Activated CD8-positive, alpha-beta memory T cell treated with anti-CD3 and anti-CD28 coated beads for 1 hour (primary cell): ENCODE data around the gene FBXL7.

Experiments
- DNase-seq, 2 donors: peaks; one replicate each; pipeline ENCODE4 v3.0.0-alpha.2; 2020; ENCODE audit warnings: low read depth in 1 of 2; ENCODE audit errors: extremely low read depth in 1 of 2

FBXL7 gene

DNA sequence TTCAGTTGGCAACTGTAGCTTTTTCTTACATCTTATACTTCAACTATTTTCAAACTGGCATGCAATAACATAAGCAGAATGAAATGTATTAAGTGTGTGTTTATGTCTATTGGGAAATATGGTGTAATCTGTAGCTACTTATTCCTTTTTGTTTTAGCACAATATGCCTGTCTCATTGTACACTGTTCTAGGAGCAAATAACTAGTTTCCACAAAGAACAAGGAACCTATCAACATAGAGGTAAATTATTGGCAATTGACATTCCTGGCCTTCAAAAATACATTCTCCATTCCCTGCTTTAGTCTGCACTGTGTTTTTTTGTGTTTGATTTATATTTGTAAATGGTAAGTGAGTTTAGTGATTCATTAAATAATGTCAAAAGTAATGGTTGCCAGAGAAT is 75.7 kb downstream of the FBXL7 start:
- DNase-seq: no peak

DNA sequence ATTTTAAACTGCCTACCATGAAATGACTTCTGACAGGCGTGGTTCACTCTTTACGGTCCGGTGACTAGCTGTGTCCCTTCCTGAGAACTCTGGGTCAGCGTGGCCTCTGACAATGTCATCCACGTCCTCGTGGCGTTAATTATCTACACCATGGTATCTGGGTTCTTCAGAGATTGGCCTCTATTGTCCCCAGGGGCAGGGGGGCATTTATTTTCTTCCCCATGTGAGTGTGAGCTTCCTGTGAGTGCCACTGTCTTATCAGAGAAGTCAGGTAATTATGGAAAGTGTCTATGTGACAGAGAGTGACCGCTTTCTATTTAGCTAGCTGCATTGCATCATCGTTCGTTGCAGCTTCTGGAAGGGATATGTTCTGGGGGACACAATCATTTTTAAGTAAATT is 77.2 kb downstream of the FBXL7 start:
- DNase-seq: no peak

GRCh38 chr5:15577831-15578230 is 77.9 kb downstream of the FBXL7 start:
- DNase-seq: no peak

- DNase-seq: no peak
Observed at GRCh38 chr5:15579193-15579990, 79.4 kb downstream of the FBXL7 start.

DNA sequence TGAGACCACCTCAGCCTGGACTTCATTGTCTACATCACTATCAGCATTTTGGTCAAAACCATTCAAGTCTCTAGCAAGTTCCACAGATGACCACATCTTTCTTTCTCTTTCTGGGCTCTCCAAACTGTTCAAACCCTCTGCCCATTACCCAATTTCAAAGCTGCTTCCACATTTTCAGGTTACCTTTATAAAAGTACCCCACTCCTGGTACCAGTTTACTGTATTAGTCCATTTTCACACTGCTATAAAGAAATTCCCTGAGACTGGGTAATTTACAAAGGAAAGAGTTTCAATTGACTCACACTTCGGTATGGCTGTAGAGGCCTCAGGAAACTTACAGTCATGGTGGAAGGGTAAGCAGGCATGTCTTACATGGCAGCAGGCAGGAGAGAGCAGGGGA is 84.5 kb downstream of the FBXL7 start:
- no peak for DNase-seq

DNA sequence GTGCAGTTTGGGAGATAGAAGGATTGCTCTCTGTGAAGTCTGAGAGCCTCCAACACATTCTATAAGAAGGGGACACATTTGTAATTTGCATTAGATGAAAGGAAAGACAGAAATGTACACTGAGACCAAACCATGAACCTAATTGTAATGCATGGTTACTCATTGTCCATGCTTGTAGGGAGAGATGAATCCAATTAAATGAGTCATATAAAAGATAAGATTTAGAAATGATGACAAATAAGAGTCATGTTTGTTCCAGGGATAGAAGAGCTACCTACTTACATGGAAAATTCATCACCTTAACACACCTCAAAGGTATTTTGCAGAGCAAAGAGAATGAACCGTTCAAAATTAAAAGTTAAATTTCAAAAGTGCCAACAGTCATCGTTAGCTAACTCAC is 85.1 kb downstream of the FBXL7 start:
- no peak for DNase-seq

DNA sequence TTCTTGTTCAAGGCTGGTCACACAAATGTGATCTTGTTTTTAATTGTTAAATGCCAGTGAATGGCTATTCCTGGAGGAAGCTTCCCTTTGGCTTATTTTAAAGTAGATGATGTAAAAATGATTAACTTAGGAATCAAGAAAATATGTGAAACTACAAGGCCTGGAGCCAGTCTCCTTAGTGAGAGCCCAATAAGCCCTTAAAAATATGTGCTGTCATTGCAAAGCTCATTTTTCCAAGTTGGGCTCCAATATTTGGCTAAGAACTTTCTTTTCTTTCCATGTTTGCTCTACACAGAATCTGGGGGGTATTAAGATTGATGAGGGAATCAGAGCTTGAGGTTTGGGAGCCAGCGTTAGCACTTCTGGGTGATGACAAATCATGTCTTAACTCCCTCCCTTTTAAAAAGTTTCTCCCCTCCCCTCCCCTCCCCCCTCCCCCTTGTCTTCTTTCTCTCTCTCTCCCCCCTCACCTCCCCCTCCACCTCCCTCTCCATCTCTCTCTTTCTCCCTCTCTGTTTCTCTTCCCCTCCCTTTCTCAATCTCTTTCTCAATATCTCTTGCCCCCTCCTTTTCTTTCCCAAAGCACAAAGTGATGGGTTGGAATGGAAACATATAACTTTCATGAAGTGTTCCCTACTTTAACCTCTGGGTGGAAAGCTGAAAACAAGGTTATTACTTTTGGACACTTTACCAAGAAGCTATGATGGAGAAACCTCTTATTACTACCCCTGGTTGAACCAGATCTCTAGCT is 86.0 kb downstream of the FBXL7 start:
- no peak for DNase-seq

DNA sequence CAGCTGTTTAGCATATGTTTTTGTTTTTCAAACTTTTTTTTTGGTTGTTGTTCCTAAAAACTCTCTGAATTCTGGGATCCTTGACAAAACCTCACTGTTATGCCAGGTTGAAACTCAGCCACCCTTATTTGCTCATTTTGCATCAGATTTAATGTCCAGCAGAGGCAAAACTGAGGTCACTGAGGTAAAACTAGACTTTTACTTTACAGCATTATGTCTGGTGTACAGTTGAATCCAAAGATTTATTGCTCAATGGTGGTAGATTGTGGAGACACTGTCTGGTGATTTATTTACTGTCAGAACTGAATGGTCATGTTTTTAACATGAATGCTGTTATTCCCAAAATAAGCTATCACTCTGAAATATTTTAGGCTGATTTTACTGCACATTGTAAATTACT is 87.9 kb downstream of the FBXL7 start:
- DNase-seq: no peak

DNA sequence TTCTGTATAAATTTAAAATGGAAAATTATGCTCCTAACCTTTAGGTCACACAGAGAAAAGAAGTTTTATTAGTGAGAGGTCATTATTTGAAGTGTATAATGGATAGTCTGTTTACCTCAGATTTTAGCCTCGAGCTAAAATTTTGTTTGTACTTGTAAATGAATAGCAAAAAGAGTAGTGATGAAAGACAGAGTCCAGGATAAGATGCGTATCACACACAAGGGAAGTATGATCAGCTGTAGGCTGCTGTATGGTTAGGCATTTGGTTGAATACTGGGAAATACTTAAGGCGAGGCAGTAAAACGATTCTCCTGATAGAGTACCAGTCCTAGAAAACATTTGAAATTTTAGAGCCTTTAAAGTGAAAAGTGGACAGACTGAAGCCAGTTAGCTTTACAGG is 92.7 kb downstream of the FBXL7 start:
- DNase-seq: no peak

- DNase-seq: no peak
Observed at GRCh38 chr5:15594977-15595568, 95.1 kb downstream of the FBXL7 start.

DNA sequence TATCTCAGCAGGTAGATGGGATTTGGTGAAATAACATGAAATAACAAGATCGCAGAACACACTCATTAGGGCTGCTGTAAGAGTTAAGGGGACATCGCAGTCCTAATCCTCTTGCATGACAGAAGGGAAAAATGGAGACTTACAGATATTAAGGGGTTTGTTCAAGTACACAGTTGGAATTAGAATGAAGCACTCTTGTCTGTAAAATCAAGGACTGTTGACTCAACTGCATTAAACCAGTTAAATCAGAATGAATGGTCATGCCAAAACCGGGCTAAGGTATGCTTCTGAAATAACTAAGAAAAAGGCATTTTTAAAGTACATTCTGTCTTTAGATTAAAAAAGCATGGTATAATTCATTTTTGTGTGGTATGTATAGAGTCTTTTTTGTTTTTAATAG is 95.9 kb downstream of the FBXL7 start:
- DNase-seq: no peak

GRCh38 chr5:15596936-15597335 is 97.0 kb downstream of the FBXL7 start:
- DNase-seq: no peak

DNA sequence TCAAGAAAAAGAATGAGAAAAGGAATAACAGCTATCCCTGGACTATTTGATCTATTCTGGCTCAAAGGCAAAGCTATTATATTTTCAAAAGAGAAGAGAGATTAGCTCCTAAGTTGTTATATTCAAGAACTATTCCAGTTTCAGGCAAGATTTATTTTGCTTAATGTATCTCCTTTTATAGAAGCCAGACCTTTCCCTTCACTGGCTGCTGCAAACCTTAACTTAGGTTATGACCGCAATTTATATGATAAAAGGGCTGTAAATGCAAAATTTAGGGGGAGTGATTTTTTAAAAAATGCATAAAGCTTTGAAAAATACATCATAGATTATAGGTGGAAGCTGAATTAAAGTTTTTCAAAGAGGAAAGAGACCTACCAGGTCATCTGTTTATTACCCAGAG is 97.8 kb downstream of the FBXL7 start:
- DNase-seq: no peak

DNA sequence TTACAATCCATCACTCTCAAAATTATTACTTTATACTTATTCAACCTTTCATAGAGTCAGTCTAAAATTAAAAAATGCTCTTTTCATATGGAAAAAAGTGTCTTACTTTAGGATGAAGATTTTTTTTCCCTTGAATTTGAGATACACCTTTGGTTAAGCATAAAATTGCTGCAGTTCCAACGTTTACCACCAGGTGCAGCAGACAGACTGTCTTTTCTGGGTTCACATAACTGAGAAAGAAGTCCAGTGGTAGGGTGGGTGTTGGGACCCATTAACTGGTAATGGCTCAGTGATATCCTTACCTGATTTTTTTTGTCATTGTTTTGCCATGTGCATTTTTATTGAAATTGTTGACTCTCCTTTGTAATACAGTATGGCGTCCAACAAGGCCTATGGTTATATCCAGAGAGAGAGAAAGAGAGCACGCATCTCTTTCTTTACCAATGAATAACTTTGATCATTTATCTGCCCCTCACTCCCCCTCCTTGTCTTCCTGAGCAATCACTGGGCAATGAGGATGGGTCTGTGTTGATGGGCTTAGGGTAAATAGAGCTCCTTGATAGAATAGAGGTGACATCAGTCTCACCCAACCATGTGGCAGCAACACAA is 98.4 kb downstream of the FBXL7 start:
- no peak for DNase-seq

DNA sequence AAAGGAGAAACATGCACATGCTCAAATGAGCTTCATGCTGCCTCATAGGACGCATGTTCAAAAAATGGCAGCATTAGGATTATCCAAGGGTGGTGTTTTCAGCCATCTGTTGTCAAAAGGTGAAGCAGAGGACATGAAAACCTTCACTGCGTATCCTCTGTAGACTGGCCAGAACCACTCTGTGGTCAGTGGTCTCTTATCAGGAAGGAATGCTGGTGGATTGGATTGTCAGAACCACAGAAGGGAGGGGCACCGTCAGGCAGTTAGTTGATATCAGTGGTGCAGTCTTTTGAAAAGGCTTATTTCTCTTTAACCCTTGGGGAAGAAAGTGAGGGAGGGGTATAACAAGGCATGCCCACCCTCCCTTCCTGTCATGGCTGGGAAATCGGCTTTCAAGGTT is 100.1 kb downstream of the FBXL7 start:
- no peak for DNase-seq

- no peak for DNase-seq
Observed at GRCh38 chr5:15601274-15601673, 101.3 kb downstream of the FBXL7 start.

DNA sequence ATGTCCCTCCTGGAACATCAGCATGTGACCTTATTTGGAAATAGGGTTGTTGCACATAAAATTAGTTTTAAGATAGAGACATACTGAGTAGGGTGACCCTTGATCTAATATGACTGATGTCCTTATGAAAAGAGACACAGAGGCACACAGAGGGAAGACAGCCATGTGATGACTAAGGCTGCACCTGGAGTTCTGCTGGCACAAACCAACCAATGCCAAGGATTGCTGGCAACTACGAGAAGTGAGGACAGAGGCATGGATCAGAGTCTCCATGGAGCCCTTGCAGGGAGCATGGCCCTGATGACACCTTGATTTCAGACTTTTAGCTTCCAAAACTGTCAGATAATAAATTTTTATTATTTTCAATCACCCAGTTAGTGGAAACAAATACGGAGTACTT is 101.9 kb downstream of the FBXL7 start:
- no peak for DNase-seq

GRCh38 chr5:15604986-15605385 is 105.0 kb downstream of the FBXL7 start:
- no peak for DNase-seq

DNA sequence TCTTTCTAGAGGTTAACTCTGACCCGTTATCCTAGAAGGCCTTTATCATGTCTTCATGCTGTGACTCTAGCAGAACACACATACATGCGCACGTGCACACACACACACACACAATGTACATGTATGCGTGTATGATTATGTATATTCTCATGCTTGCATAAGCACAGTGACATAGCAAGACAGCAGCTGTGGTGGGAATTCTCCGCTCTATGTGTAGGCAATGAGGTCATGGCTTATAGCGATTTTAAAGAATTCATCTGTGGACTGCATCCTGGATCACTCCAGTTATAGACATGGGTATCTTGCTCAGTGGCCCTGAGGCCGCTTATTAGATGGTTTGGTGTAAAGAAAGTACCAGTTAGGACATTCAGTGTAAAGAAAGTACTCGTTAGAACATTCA is 106.2 kb downstream of the FBXL7 start:
- DNase-seq: no peak

GRCh38 chr5:15607076-15607475 is 107.1 kb downstream of the FBXL7 start:
- DNase-seq: no peak

DNA sequence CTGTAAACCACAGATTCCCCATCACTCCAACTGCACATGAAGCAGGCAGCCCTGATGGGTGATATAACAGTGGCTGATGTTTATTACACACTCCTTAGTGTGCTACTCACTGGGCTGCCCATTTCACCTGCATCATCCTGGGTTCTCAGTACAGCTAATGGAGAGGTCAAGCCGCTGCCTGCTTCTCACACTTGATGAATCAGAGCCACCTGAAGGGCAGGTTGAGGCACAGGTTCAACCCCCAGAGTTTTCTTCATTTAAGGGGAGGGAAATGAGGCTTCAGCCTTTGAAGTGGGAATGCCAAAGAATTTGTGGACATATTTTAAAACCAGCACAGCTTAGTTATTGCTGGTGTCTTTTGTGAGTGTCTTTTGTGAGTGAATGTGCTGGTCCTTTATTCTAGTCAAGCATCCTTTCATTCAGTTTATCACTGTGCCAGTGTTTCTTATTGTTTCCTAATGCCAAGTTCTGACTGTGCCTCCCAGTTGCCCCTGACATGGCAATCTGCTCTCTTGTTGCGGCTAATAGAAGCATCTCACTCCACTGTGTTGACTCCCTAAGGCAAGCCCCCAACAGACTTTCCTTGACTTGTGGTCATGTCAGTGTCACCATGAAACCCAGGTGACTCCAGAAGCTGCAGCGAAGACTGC is 109.2 kb downstream of the FBXL7 start:
- DNase-seq: no peak
